K562 (cell line): Measurements from ENCODE around the gene IMPA2. TPM values are rescaled to one million over a fixed set of nuclear protein-coding genes. Genes with fewer than 3 reads are reported as not detected.
A peak's percentile ranks its signal among the peaks of the same experiment; 100 is the strongest.
"Not testable (repeated sequence)": the region's sequence is repeated elsewhere in the genome, so short reads cannot be mapped to it uniquely, and the experiment has no call there.

ENCODE experiments used
- ATAC-seq: fragments of 200-7000 bp; cut with Tn5 transposase; 3 replicates; pipeline ENCODE4 v1.9.1; 2020; ENCODE audit warnings: moderate library complexity
- BruUV-seq: library from RNA; stranded (reverse); fragments of 400-500 nt; replicated peaks from 2 replicates; lab custom pipeline; 2021; lab: Mats Ljungman, UMichigan
- CTCF ChIA-PET: fragments of 300-600 bp; formaldehyde crosslinking; extraction: SDS; loops from one replicate; lab custom pipeline; 2021; ENCODE audit warnings: low intra/inter-chr PET ratio; lab: Yijun Ruan, JAX
- POLR2A ChIA-PET: fragments of 300-600, 350-650 bp; sonication (Branson Sonifier 250); formaldehyde crosslinking; extraction: SDS; loops from one replicate; lab custom pipeline; 2021; ENCODE audit warnings: antibody characterized with exemption, inconsistent platforms; lab: Yijun Ruan, JAX
- DNase-seq, 4 experiments: peaks; one replicate each; pipeline versions ENCODE4 v3.0.0 to v3.0.0-alpha.2; 2011 to 2018; ENCODE audit warnings: low spot score in 3 of 4, mixed read lengths in 3 of 4; ENCODE audit errors: extremely low read depth in 1 of 4
- FAIRE-seq: peaks from 2 replicates; lab custom pipeline; 2011; peaks lifted over from hg19 to GRCh38; lab: Jason Lieb, UNC
- H2AFZ ChIP-seq: 2 replicates; pipeline ENCODE4 v1.6.0; 2011; ENCODE audit warnings: low read depth, low read length, control low read depth, inconsistent platforms
- H3K27ac ChIP-seq: fragments of 200-600 bp; 3 replicates; pipeline ENCODE4 v1.8.0; 2011; ENCODE audit warnings: low read depth, mild to moderate bottlenecking, control low read depth, inconsistent platforms, low read length, moderate library complexity, mixed read lengths; ENCODE audit errors: extremely low read depth
- H3K27me3 ChIP-seq, 2 experiments: fragments of 300-600 bp in 1 of 2; 2 replicates in 1 of 2; 3 replicates in 1 of 2; pipeline versions ENCODE4 v1.6.0 to v1.8.0; 2011; ENCODE audit warnings: inconsistent platforms in 2 of 2, low read length in 2 of 2, mild to moderate bottlenecking in 1 of 2, mixed read lengths in 1 of 2, moderate library complexity in 1 of 2; ENCODE audit not compliant: control insufficient read depth in 2 of 2, insufficient read depth in 2 of 2
- H3K36me3 ChIP-seq: fragments of 300-600 bp; 3 replicates; pipeline ENCODE4 v1.8.0; 2011; ENCODE audit warnings: mild to moderate bottlenecking, low read length, inconsistent platforms; ENCODE audit not compliant: control insufficient read depth, insufficient read depth
- H3K4me1 ChIP-seq, 2 experiments: fragments of 200-600 bp in 1 of 2; replicated peaks in 1 of 2; 2 replicates in 1 of 2; 3 replicates in 1 of 2; pipeline versions ENCODE4 v1.5.1 to v1.8.0; 2011; ENCODE audit warnings: inconsistent platforms in 2 of 2, low read length in 2 of 2, mild to moderate bottlenecking in 1 of 2, mixed read lengths in 1 of 2, moderate library complexity in 1 of 2; ENCODE audit not compliant: control insufficient read depth in 2 of 2, insufficient read depth in 2 of 2
- H3K4me2 ChIP-seq: 2 replicates; pipeline ENCODE4 v1.6.1; 2011; ENCODE audit warnings: low read length, control low read depth, inconsistent platforms, mixed read lengths; ENCODE audit not compliant: insufficient read depth
- H3K4me3 ChIP-seq: fragments of 200-600 bp; sonication (generic), shearing (Covaris generic); 2 replicates; pipeline ENCODE4 v1.5.1; 2016; ENCODE audit warnings: control low read depth, inconsistent platforms
- H3K79me2 ChIP-seq: fragments of 200-600 bp; 3 replicates; pipeline ENCODE4 v1.8.0; 2011; ENCODE audit warnings: low read length, inconsistent platforms; ENCODE audit not compliant: control insufficient read depth, insufficient read depth
- H3K9ac ChIP-seq, 2 experiments: 2 replicates each; pipeline versions ENCODE4 v1.6.0 to v1.6.1; 2011; ENCODE audit warnings: low read depth in 2 of 2, low read length in 2 of 2, control low read depth in 1 of 2, inconsistent platforms in 1 of 2, mild to moderate bottlenecking in 1 of 2, mixed read lengths in 1 of 2; ENCODE audit not compliant: insufficient read depth in 1 of 2
- H3K9me1 ChIP-seq: one replicate; pipeline ENCODE4 v1.6.0; 2011; ENCODE audit warnings: inconsistent platforms, mild to moderate bottlenecking, low read length, moderate library complexity; ENCODE audit not compliant: control insufficient read depth, insufficient read depth
- H3K9me3 ChIP-seq: replicated peaks from 2 replicates; pipeline ENCODE4 v1.5.1; 2011; ENCODE audit warnings: low read depth, low read length, inconsistent platforms; ENCODE audit not compliant: control insufficient read depth, insufficient read depth
- H4K20me1 ChIP-seq: replicated peaks from 2 replicates; pipeline ENCODE4 v1.6.1; 2011; ENCODE audit warnings: low read length, inconsistent platforms, mixed read lengths; ENCODE audit not compliant: control insufficient read depth, insufficient read depth
- CEBPB ChIP-seq: fragments of 450-650 bp; IDR thresholded peaks from 2 replicates; pipeline ENCODE4 v1.6.1; 2016; ENCODE audit warnings: missing genetic modification characterization, missing compliant biosample characterization
- EGR1 ChIP-seq: fragments of 450-650 bp; conservative IDR thresholded peaks from 2 replicates; pipeline ENCODE4 v1.6.1; 2017; ENCODE audit warnings: mild to moderate bottlenecking
- EP400 ChIP-seq: fragments of 450-650 bp; IDR thresholded peaks from 2 replicates; pipeline ENCODE4 v1.6.1; 2017; ENCODE audit warnings: antibody characterized with exemption, mild to moderate bottlenecking, moderate library complexity
- RCOR1 ChIP-seq, 2 experiments: IDR thresholded peaks; 2 replicates each; pipeline ENCODE4 v1.6.1; 2012; ENCODE audit warnings: low read depth in 2 of 2, low read length in 2 of 2, borderline replicate concordance in 1 of 2, improper control_type of control experiment in 1 of 2
- TGIF2 ChIP-seq: sonication (generic); formaldehyde crosslinking; IDR thresholded peaks from 2 replicates; pipeline ENCODE4 v1.8.1; 2022; ENCODE audit warnings: mild to moderate bottlenecking, missing genetic modification reagents, moderate library complexity
- U2AF1 ChIP-seq: fragments of 200-400 bp; formaldehyde crosslinking; optimal IDR thresholded peaks from 2 replicates; pipeline ENCODE3; 2017; ENCODE audit warnings: mild to moderate bottlenecking, low read depth, low read length, moderate library complexity
- ZNF644 ChIP-seq: fragments of 200-800 bp; sonication (Bioruptor generic); IDR thresholded peaks from 2 replicates; pipeline ENCODE4 v1.6.1; 2016; ENCODE audit warnings: low read depth, missing genetic modification characterization, missing compliant biosample characterization
- ZNF780A ChIP-seq: fragments of 250-450 bp; sonication (Bioruptor Pico); IDR thresholded peaks from 2 replicates; pipeline ENCODE4 v1.5.0; 2021; ENCODE audit warnings: mild to moderate bottlenecking
- WGBS: fragments of 100-300 bp; shearing (Covaris generic); methylation state at CpG from one replicate; pipeline ENCODE4 v1.1.6; 2016; ENCODE audit warnings: low coverage, mixed read lengths; ENCODE audit not compliant: insufficient coverage; ENCODE audit errors: missing lambda C conversion rate; 5-methylcytosine and 5-hydroxymethylcytosine counted together
- in situ Hi-C: fragments of 300-500 bp; cut with MboI; formaldehyde crosslinking; loops from 4 replicates; pipeline ENCODE4 v1.15.0; 2018; ENCODE audit warnings: inconsistent platforms, mixed read lengths
- intact Hi-C: fragments of 100-400 bp; cut with micrococcal nuclease; formaldehyde crosslinking; loops from 2 replicates; pipeline ENCODE4 v1.14.2; 2022
- polyA plus RNA-seq, 8 experiments: library from polyadenylated mRNA; depleted of rRNA in 4 of 8; stranded (reverse) in 5 of 8; unstranded in 3 of 8; fragments of >200 nt; fragmentation: Nextera tagmentation in 2 of 8; fragmentation: Illumina TruSeq in 1 of 8; extraction: Ambion mirVana in 2 of 8; extraction: Trizol in 1 of 8; gene quantifications; 2 replicates each; pipeline versions ENCODE4 v1.2.1 to v1.2.3, GENCODE V29; 2011 to 2014; ENCODE audit warnings: inconsistent platforms in 1 of 8, missing spikeins in 1 of 8
- total RNA-seq, 7 experiments: library from RNA; depleted of rRNA in 6 of 7; stranded (reverse); fragments of >200 nt in 6 of 7; fragmentation: Illumina TruSeq in 2 of 7; extraction: Trizol in 2 of 7; gene quantifications; 2 replicates each; pipeline versions ENCODE4 v1.2.1 to v1.2.3, GENCODE V29; 2011 to 2021; ENCODE audit warnings: low replicate concordance in 1 of 7

The IMPA2 gene
- total and polyA plus RNA-seq, 9 of the 15 experiments (the other 6 are each of a cell fraction or from before 2014, with no cell fraction given) = 0.62 to 11.3 (median 5.7) TPM

- TF ChIP-seq U2AF1 (no peak), ZNF780A (CRISPR knock-in tag) (no peak), RCOR1 (IDR thresholded peaks at IDR 0.05; ENCODE audit: borderline replicate concordance in 1 of 2, low read depth in 2 of 2, low read length in 2 of 2) (no peak), EP400 (no peak), TGIF2 (CRISPR knock-in tag) (no peak)
Observed at GRCh38 chr18:11944786-11945185, 36.5 kb upstream of the IMPA2 start (continued).

- H3K4me2 ChIP-seq = peak overlapping the region; percentile 79; the same call in 1 of the 2 replicates
- FAIRE-seq, BruUV-seq: not testable (repeated sequence)
Observed at GRCh38 chr18:11945834-11946659, 35.3 kb upstream of the IMPA2 start.

More at GRCh38 chr18:11945834-11946659, 35.3 kb upstream of the IMPA2 start:
- Histone ChIP-seq H3K4me1 (peaks cover 19 to 27% of the 10 kb centered on the region in 2 experiments; a peak in 4 of 5 replicates), H2AFZ (peak overlapping the region; percentile 49), H3K27ac (peak overlapping the region; percentile 92; the same call in 1 of the 3 replicates)
- H3K27me3 ChIP-seq, DNase-seq, H3K9me1 ChIP-seq, CTCF ChIA-PET, H3K9ac ChIP-seq, H3K36me3 ChIP-seq, H4K20me1 ChIP-seq, H3K79me2 ChIP-seq, H3K9me3 ChIP-seq, H3K4me3 ChIP-seq, ATAC-seq, in situ Hi-C loops: not testable (repeated sequence)
- intact Hi-C loops = loop anchor here (2.0 kb wide), 1 partner anchor 35 kb away; the partner anchor contains the start of gene IMPA2
- TF ChIP-seq ZNF644 (tag) (0 out of 2 replicates have a peak, but pooled peaks have one; percentile 24), EGR1 (peak; percentile 44), CEBPB (tag) (peak; percentile 72)
- 73% methylated on average over 21 of the region's 22 CpGs for WGBS
- POLR2A ChIA-PET = interaction anchor here (1.0 to 1.7 kb wide), 4 partner anchors 18 to 289 kb away, joined by 3 to 8 read pairs (median 5); no protein-coding TSS in a partner anchor
